ENCODE results near the gene RPS24.
"Not testable (repeated sequence)": the region's sequence is repeated elsewhere in the genome, so short reads cannot be mapped to it uniquely, and the experiment has no call there.

RPS24 gene

GRCh38 chr10:78033637-78034470 is at the start of gene RPS24:
TSS of gene RPS24 (plus strand) at chr10:78033863. CDS start at chr10:78033902, 39 bp downstream.
- DNase-seq = peak; percentile 98

GRCh38 chr10:77984986-77985385 is 48.7 kb upstream of the RPS24 start:
- DNase-seq = no peak

DNA sequence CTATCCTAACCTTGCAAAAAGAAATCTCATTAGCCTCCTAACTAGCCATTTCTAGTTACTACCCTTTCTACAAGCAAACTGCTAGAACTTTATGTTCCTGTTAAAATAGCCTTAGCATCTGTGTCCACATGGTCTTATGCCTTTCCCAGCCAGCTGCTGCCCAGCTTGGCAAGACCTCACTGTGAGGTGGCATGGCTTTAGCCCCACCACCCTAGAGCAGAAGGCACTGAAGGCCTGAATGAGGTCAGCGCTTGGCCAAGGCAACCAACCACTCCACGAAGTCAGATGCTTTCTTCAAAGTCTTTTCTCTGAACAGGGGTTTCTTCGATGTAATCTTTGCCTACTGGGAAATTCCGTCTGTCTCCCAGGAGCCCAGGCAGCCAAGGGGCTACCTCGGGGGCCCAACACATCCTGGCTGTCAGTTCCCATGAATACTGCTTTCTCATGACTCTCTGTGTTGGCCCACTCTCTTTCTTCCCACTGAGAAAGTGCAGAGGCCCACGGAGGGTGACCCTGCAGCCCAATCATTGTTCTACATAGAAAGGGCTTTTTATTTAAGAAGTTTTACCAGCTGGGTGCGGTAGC is 45.9 kb upstream of the RPS24 start:
- no peak for DNase-seq

- no peak for DNase-seq
Observed at GRCh38 chr10:77989081-77989724, 44.5 kb upstream of the RPS24 start.

GRCh38 chr10:77993620-77994019 is 40.0 kb upstream of the RPS24 start:
- no peak for DNase-seq

- not testable (repeated sequence) for DNase-seq
Observed at GRCh38 chr10:77998780-77999179, 34.9 kb upstream of the RPS24 start.

- no peak for DNase-seq
Observed at GRCh38 chr10:78000206-78000605, 33.5 kb upstream of the RPS24 start.

- no peak for DNase-seq
Observed at GRCh38 chr10:78000956-78001472, 32.6 kb upstream of the RPS24 start.

DNA sequence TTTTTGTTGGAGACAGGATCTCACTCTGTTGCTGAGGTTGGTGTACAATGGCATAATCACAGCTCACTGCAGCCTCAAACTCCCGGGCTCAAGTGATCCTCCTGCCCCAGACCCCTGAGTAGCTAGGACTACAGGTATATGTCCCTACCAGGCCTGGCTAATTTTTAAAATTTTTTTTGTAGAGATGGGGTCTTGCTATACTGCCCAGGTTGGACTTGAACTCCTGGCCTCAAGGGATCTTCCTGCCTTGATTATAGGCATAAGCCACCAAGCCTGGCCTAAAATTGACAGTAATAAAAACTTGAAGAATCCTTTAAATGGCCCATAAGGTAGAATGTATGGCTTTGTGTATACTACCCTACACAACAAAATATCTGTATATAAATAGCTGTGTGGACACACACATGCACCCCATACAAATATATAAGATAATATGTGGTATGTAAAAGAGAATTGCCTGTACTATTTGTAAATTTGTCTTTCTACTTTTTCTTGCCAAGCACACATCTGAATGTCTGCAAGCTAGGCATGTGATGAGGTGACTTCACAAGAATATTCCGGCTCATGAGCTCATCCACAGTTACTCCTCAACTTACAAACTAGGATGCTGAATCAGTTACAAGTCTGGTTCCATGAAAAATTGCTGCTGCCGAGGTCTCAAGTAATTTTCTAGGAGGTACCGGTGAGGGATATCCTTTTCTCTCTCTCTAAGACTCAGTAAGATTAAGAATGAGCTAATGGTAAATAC is 30.9 kb upstream of the RPS24 start:
- DNase-seq = no peak

DNA sequence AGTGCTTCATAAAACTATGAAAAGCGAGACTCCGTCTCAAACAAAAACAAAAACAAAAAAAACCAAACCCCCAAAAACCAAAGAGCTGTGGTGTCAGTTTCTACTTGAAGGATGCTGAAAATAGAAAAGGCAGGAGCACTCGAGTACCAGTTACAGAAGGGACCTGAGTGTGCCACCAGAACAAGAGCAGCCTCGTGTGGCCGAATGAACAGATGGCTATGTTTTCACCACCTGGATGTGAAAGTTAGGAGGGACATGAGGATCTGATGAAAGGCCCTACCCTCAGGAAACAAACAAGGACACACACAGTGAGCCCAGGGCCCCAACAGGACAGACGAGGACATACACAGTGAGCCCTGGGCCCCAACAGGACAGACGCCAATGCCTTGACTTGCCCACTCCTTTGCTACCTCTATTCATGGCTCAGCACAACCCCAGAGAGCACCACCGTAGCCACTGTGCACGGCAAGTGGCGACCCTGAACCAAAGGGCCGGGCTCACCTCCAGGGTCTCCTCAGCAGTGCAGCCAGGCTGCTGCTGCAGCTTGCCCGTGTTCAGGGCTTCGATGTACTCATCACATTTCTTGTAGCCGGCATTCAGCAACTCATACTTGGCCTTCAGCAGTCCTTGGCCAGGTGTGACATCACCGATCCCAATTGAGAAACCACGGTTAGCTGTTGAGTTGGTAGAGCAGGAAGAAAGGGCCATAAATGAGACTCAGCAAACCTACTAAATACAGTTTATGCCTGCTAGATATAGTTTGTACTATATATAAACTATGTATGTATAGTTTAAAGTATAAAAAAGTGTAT is 29.2 kb upstream of the RPS24 start:
- no peak for DNase-seq

DNA sequence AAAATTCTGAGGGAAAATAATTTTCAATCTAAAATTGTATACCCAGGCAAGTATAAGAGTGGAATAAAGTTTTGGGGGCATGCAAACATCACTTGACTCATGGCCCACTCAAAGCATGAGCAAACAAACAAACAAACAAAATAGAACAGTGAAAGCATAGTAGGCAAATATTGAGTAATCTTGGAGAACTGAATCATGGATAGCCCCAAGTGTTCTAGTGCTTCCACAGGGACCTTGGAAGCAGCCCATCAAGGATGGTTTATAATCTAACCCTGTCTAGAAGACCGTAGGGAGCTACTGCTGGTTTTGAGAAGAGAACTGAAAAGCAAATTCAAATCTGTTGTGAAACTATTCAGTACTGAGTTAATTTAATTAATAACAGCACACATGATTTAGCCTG is 26.5 kb upstream of the RPS24 start:
- DNase-seq = no peak

- no peak for DNase-seq
Observed at GRCh38 chr10:78009662-78010061, 24.0 kb upstream of the RPS24 start.

GRCh38 chr10:78010278-78010677 is 23.4 kb upstream of the RPS24 start:
- no peak for DNase-seq

DNA sequence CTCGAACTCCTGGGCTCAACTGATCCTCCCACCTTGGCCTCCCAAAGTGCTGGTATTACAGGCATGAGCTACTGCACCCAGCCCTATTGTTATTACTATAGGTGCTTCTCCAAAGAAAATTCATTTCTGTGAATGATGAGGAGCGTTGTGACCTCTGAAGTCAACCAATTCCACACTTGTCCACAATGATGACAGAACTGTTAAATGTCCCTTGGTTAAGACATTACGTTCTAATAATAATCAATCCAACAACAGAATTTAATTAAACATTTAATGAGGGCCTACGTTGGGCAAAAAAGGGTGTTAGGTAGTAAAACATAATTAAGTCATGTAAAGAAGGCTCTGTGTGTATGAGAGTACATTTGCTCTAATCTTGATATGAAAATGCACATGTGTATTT is 22.6 kb upstream of the RPS24 start:
- no peak for DNase-seq

DNA sequence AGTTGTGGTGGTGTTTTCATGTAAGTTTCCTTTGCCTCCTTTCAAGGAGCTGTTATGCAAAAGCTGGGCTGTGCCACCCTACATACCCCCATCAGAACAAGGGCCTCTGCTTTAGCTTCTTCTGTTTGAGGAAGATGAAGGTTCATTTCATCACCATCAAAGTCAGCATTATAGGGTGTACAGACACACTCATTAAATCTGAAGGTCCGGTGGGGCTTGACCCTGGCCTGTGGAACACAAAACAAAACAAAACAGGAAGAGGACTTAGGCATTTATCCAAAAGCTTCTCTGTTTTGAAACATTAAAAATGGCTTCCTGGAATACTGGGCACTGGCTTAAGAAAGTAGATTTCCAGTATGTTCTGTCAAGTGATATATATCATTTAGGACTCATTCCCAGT is 20.1 kb upstream of the RPS24 start:
- DNase-seq = no peak

GRCh38 chr10:78015546-78015945 is 18.1 kb upstream of the RPS24 start:
- DNase-seq = no peak

GRCh38 chr10:78017856-78018255 is 15.8 kb upstream of the RPS24 start:
- DNase-seq = no peak

GRCh38 chr10:78019264-78019663 is 14.4 kb upstream of the RPS24 start:
- DNase-seq = no peak

- no peak for DNase-seq
Observed at GRCh38 chr10:78021201-78021600, 12.5 kb upstream of the RPS24 start.

DNA sequence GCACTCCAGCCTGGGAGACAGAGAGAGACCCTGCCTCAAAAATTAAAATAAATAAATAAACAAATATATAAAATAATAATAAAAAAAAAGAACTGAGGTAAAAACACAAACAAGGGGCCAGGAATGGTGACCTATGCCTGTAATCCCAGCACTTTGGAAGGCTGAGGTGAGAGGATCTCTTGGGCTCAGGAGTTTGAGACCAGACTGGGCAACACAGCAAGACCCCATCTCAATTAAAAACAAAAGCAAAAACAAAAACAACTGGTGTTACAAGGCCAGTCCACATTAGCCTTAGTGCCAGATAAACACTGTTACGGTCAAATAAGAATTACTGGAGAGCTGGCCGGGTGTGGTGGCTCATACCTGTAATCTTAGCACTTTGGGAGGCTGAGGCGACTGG is 9.9 kb upstream of the RPS24 start:
- no peak for DNase-seq

GRCh38 chr10:78025685-78026364 is 7.8 kb upstream of the RPS24 start:
- no peak for DNase-seq

Measured in NCI-H510A treated with DMSO at 0.1 percent for 48 hours (cell line).